Sigmoid colon (tissue), 4 donors: ENCODE measurements around the gene PPDPF.
"Not testable (repeated sequence)": the region's sequence is repeated elsewhere in the genome, so short reads cannot be mapped to it uniquely, and the experiment has no call there.

Experiments
- EP300 ChIP-seq, 4 donors: sonication (generic); formaldehyde crosslinking; IDR thresholded peaks; one replicate each; pipeline ENCODE4 v1.6.1; 2017; ENCODE audit warnings: antibody characterized with exemption in 4 of 4
- POLR2A ChIP-seq, 2 donors: fragments of 450-650 bp; IDR thresholded peaks; one replicate each; pipeline ENCODE4 v1.6.1; 2016; ENCODE audit warnings: antibody characterized with exemption in 2 of 2, mild to moderate bottlenecking in 2 of 2, moderate library complexity in 2 of 2
- POLR2AphosphoS5 ChIP-seq, 4 donors: sonication (generic); formaldehyde crosslinking; IDR thresholded peaks; one replicate each; pipeline ENCODE4 v1.6.1; 2017; ENCODE audit warnings: antibody characterized with exemption in 4 of 4
- TF ChIP-seq, protein P1 (sequence below), 4 experiments: fragments of 450-650 bp in 3 of 4; fragments of 200-600 bp in 1 of 4; IDR thresholded peaks; one replicate each; pipeline ENCODE4 v1.5.1; 2016 to 2019; ENCODE audit warnings: antibody characterized with exemption in 4 of 4, mild to moderate bottlenecking in 3 of 4, moderate library complexity in 2 of 4

DNA sequence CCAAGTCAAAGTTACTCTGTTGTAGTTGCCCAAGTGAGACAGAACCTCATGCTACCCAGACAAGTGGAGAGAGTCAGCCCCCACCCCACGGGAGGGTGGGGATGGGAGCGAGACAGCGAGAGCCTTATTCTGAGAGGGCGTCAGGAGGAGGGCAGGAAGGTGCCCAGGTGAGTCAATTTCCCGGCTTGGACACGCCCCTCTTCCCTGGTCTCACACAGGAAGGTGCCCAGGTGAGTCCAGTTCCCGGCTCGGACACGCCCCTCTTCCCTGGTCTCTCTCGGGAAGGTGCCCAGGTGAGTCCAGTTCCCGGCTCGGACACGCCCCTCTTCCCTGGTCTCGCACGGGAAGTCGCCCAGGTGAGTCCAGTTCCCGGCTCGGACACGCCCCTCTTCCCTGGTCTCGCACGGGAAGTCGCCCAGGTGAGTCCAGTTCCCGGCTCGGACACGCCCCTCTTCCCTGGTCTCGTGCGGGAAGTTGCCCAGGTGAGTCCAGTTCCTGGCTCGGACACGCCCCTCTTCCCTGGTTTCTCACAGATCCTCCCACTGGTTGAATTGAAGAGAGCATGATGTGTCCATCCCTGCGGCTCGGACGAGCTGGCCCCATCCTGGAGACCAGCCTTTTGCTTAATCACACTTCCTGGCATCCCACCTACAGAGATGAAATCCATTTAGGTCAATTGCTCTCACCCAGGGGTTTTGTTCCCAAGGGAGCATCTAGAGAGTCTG is 40.7 kb upstream of the PPDPF start:
- not testable (repeated sequence) for TF ChIP-seq POLR2AphosphoS5, POLR2A, EP300 (IDR thresholded peaks at IDR 0.05)
- TF ChIP-seq, protein P1, sequence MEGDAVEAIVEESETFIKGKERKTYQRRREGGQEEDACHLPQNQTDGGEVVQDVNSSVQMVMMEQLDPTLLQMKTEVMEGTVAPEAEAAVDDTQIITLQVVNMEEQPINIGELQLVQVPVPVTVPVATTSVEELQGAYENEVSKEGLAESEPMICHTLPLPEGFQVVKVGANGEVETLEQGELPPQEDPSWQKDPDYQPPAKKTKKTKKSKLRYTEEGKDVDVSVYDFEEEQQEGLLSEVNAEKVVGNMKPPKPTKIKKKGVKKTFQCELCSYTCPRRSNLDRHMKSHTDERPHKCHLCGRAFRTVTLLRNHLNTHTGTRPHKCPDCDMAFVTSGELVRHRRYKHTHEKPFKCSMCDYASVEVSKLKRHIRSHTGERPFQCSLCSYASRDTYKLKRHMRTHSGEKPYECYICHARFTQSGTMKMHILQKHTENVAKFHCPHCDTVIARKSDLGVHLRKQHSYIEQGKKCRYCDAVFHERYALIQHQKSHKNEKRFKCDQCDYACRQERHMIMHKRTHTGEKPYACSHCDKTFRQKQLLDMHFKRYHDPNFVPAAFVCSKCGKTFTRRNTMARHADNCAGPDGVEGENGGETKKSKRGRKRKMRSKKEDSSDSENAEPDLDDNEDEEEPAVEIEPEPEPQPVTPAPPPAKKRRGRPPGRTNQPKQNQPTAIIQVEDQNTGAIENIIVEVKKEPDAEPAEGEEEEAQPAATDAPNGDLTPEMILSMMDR (IDR thresholded peaks at IDR 0.05) = not testable (repeated sequence)
